Fibroblast of lung (primary cell): Measurements from ENCODE around the gene EPHB6. TPM values are rescaled to one million over a fixed set of nuclear protein-coding genes. Genes with fewer than 3 reads are reported as not detected.

Experiments used
- DNase-seq, 2 donors: peaks; one replicate each; pipeline versions ENCODE4 v3.0.0 to v3.0.0-alpha.2; 2010; ENCODE audit warnings: low read depth in 2 of 2
- H2AFZ ChIP-seq: 2 replicates; pipeline ENCODE4 v1.5.1; 2012; ENCODE audit warnings: low read length, control low read depth, inconsistent platforms
- H3K27ac ChIP-seq: 2 replicates; pipeline ENCODE4 v1.5.1; 2011; ENCODE audit warnings: low read length, control low read depth; ENCODE audit not compliant: insufficient read depth
- H3K27me3 ChIP-seq: 2 replicates; pipeline ENCODE4 v1.5.1; 2011; ENCODE audit warnings: mild to moderate bottlenecking, low read length; ENCODE audit not compliant: control insufficient read depth, insufficient read depth
- H3K36me3 ChIP-seq: 2 replicates; pipeline ENCODE4 v1.5.1; 2011; ENCODE audit warnings: low read length; ENCODE audit not compliant: control insufficient read depth, insufficient read depth
- H3K4me1 ChIP-seq: 2 replicates; pipeline ENCODE4 v1.5.1; 2011; ENCODE audit warnings: low read length; ENCODE audit not compliant: control insufficient read depth, insufficient read depth; ENCODE audit errors: extremely low read depth
- H3K4me2 ChIP-seq: 2 replicates; pipeline ENCODE4 v1.5.1; 2011; ENCODE audit warnings: low read length, control low read depth; ENCODE audit not compliant: insufficient read depth; ENCODE audit errors: extremely low read depth
- H3K4me3 ChIP-seq, 4 experiments: fragments of 200-600 bp in 1 of 4; sonication (generic) in 1 of 4; replicated peaks in 1 of 4; 2 replicates each; pipeline ENCODE4 v1.5.1; 2011 to 2016; ENCODE audit warnings: low read length in 4 of 4, low read depth in 3 of 4, mild to moderate bottlenecking in 3 of 4, control low read depth in 2 of 4, inconsistent platforms in 1 of 4, mixed read lengths in 1 of 4; ENCODE audit not compliant: insufficient read depth in 1 of 4; ENCODE audit errors: control extremely low read depth in 1 of 4
- H3K79me2 ChIP-seq: 2 replicates; pipeline ENCODE4 v1.5.1; 2012; ENCODE audit warnings: mild to moderate bottlenecking, low read length, inconsistent platforms; ENCODE audit not compliant: control insufficient read depth, insufficient read depth
- H3K9ac ChIP-seq: 2 replicates; pipeline ENCODE4 v1.5.1; 2011; ENCODE audit warnings: mild to moderate bottlenecking, low read length, control low read depth; ENCODE audit not compliant: insufficient read depth
- H3K9me3 ChIP-seq: 2 replicates; pipeline ENCODE4 v1.5.1; 2012; ENCODE audit warnings: low read depth, low read length; ENCODE audit not compliant: control insufficient read depth, insufficient read depth
- H4K20me1 ChIP-seq: 2 replicates; pipeline ENCODE4 v1.5.1; 2011; ENCODE audit warnings: low read length; ENCODE audit not compliant: control insufficient read depth, insufficient read depth; ENCODE audit errors: extremely low read depth
- EZH2 ChIP-seq: IDR thresholded peaks from 2 replicates; pipeline ENCODE4 v1.5.1; 2012; ENCODE audit warnings: low read length, control low read depth, mild to moderate bottlenecking; ENCODE audit errors: missing control alignments
- polyA plus RNA-seq, 2 donors: library from polyadenylated mRNA; depleted of rRNA in 1 of 2; stranded (reverse) in 1 of 2; unstranded in 1 of 2; fragments of >200 nt; gene quantifications; 2 replicates each; pipeline ENCODE4 v1.2.1, GENCODE V29; 2011 to 2012; ENCODE audit warnings: missing spikeins in 1 of 2
- total RNA-seq: library from RNA; depleted of rRNA; stranded (reverse); fragments of >200 nt; gene quantifications from 2 replicates; pipeline ENCODE4 v1.2.1, GENCODE V29; 2014
- TF ChIP-seq, protein P1 (sequence below), 2 donors: IDR thresholded peaks in 1 of 2; conservative IDR thresholded peaks in 1 of 2; 1 replicate in 1 of 2; 2 replicates in 1 of 2; pipeline ENCODE4 v1.5.1; 2011 to 2012; ENCODE audit warnings: low read length in 2 of 2, control low read depth in 1 of 2, inconsistent platforms in 1 of 2, low read depth in 1 of 2, mild to moderate bottlenecking in 1 of 2

EPHB6 gene
- total and polyA plus RNA-seq, 2 donors (not counting 1 experiment from before 2014, with no cell fraction given): 1.1 to 4.3 TPM

GRCh38 chr7:142880876-142881505, 26.1 kb downstream of the EPHB6 start:
- H3K4me2 ChIP-seq: no peak overlapping the region
- no peak overlapping the region for H3K9ac ChIP-seq
- no peak overlapping the region for H3K4me3 ChIP-seq
- no peak for TF ChIP-seq EZH2
- TF ChIP-seq, protein P1, sequence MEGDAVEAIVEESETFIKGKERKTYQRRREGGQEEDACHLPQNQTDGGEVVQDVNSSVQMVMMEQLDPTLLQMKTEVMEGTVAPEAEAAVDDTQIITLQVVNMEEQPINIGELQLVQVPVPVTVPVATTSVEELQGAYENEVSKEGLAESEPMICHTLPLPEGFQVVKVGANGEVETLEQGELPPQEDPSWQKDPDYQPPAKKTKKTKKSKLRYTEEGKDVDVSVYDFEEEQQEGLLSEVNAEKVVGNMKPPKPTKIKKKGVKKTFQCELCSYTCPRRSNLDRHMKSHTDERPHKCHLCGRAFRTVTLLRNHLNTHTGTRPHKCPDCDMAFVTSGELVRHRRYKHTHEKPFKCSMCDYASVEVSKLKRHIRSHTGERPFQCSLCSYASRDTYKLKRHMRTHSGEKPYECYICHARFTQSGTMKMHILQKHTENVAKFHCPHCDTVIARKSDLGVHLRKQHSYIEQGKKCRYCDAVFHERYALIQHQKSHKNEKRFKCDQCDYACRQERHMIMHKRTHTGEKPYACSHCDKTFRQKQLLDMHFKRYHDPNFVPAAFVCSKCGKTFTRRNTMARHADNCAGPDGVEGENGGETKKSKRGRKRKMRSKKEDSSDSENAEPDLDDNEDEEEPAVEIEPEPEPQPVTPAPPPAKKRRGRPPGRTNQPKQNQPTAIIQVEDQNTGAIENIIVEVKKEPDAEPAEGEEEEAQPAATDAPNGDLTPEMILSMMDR (conservative IDR thresholded peaks at IDR 0.05 in 1 of 2, IDR thresholded peaks at IDR 0.05 in 1 of 2; ENCODE audit: low read depth in 1 of 2, low read length in 2 of 2): peak; percentile 57 to 74
- H3K79me2 ChIP-seq: no peaks in the 10 kb centered on the region
- no peaks in the 10 kb centered on the region for H4K20me1 ChIP-seq
- DNase-seq: peak; percentile 11 to 14
- no peaks in the 10 kb centered on the region for H3K9me3 ChIP-seq
- H2AFZ ChIP-seq: no peak overlapping the region
- no peak overlapping the region for H3K27ac ChIP-seq
- H3K36me3 ChIP-seq: no peaks in the 10 kb centered on the region
- H3K4me1 ChIP-seq: no peaks in the 10 kb centered on the region
- H3K27me3 ChIP-seq: no peaks in the 10 kb centered on the region

DNA sequence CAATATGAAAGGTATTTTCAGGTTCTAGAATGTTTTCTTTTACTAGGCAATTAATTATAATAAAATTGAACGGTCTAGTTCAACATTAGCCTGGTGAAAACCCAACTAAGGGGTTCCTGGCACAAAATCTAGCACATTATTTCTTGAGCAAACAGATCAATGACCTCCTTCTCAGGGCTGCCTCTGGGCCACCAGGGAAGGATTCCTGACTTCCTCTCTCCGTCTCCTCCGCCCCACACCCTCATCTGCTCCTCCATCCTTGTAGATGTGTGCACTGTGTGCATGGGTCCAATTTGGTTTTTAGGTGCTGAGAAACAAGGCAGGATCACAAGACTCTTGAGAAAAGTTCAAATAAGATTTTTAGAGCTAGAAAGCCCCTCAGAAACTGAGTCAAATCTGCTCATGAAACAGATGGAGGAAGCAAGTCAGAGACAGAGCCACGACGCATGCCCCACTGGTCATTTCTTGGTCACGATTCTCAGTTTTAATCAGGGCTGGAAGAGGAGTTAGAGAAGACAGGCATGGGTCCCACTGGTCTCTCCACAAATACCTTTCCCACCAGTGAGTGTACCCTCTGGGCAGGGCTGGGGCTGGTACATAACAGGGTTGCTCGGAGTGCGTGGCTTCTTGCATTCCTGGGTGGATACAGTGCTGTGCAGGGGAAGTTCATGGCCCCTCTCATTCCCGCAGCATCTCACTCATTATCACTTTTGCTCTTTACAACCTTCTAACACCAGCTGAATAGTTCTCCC, 26.9 kb downstream of the EPHB6 start:
- H3K4me2 ChIP-seq: no peak overlapping the region
- H3K9ac ChIP-seq: no peak overlapping the region
- no peaks in the 10 kb centered on the region for H4K20me1 ChIP-seq
- no peak overlapping the region for H2AFZ ChIP-seq
- H3K27me3 ChIP-seq: no peaks in the 10 kb centered on the region
- H3K36me3 ChIP-seq: no peaks in the 10 kb centered on the region
- TF ChIP-seq, protein P1 (conservative IDR thresholded peaks at IDR 0.05 in 1 of 2, IDR thresholded peaks at IDR 0.05 in 1 of 2; ENCODE audit: low read depth in 1 of 2, low read length in 2 of 2): no peak
- TF ChIP-seq EZH2: no peak
- no peaks in the 10 kb centered on the region for H3K9me3 ChIP-seq
- H3K27ac ChIP-seq: no peak overlapping the region
- no peak overlapping the region for H3K4me3 ChIP-seq
- no peak for DNase-seq
- H3K79me2 ChIP-seq: no peaks in the 10 kb centered on the region
- no peaks in the 10 kb centered on the region for H3K4me1 ChIP-seq

- Histone ChIP-seq H3K4me1 (no peaks in the 10 kb centered on the region), H3K27me3 (no peaks in the 10 kb centered on the region)
These were observed 27.4 kb downstream of the EPHB6 start for GRCh38 chr7:142882338-142882678.

More at GRCh38 chr7:142882338-142882678, 27.4 kb downstream of the EPHB6 start:
- Histone ChIP-seq H3K36me3 (no peaks in the 10 kb centered on the region), H4K20me1 (no peaks in the 10 kb centered on the region), H3K27ac (no peak overlapping the region), H2AFZ (no peak overlapping the region), H3K4me3 (no peak overlapping the region), H3K9me3 (no peaks in the 10 kb centered on the region), H3K9ac (no peak overlapping the region), H3K4me2 (no peak overlapping the region), H3K79me2 (no peaks in the 10 kb centered on the region)
- no peak for DNase-seq
- TF ChIP-seq, protein P1 (conservative IDR thresholded peaks at IDR 0.05 in 1 of 2, IDR thresholded peaks at IDR 0.05 in 1 of 2; ENCODE audit: low read depth in 1 of 2, low read length in 2 of 2): no peak
- no peak for TF ChIP-seq EZH2
